ENCODE data around the gene ABHD2.

Gene ABHD2

GRCh38 chr15:89097313-89097712 lies 9.1 kb downstream of the ABHD2 start:
- DNase-seq (ENCODE audit: low read depth in 3 of 3): no peak

- no peak for DNase-seq (ENCODE audit: low read depth in 3 of 3)
Observed at GRCh38 chr15:89098281-89098680, 10.0 kb downstream of the ABHD2 start.

- no peak for DNase-seq (ENCODE audit: low read depth in 3 of 3)
Observed at GRCh38 chr15:89099968-89100367, 11.7 kb downstream of the ABHD2 start.

- no peak for DNase-seq (ENCODE audit: low read depth in 3 of 3)
Observed at GRCh38 chr15:89101302-89102193, 13.3 kb downstream of the ABHD2 start.

GRCh38 chr15:89103481-89104171 lies 15.4 kb downstream of the ABHD2 start:
- DNase-seq (ENCODE audit: low read depth in 3 of 3): no peak

GRCh38 chr15:89104172-89104564 lies 15.9 kb downstream of the ABHD2 start:
- DNase-seq (ENCODE audit: low read depth in 3 of 3): no peak

- DNase-seq (ENCODE audit: low read depth in 3 of 3): no peak
Observed at GRCh38 chr15:89105147-89105546, 16.9 kb downstream of the ABHD2 start.

GRCh38 chr15:89106200-89106599 lies 17.9 kb downstream of the ABHD2 start:
- DNase-seq (ENCODE audit: low read depth in 3 of 3): no peak

- DNase-seq (ENCODE audit: low read depth in 3 of 3): no peak
Observed at GRCh38 chr15:89107984-89108383, 19.7 kb downstream of the ABHD2 start.

- DNase-seq (ENCODE audit: low read depth in 3 of 3): no peak
Observed at GRCh38 chr15:89108835-89109234, 20.6 kb downstream of the ABHD2 start.

GRCh38 chr15:89109238-89109637 lies 21.0 kb downstream of the ABHD2 start:
- DNase-seq (ENCODE audit: low read depth in 3 of 3): no peak

GRCh38 chr15:89110060-89110459 lies 21.8 kb downstream of the ABHD2 start:
- no peak for DNase-seq (ENCODE audit: low read depth in 3 of 3)

- DNase-seq (ENCODE audit: low read depth in 3 of 3): no peak
Observed at GRCh38 chr15:89111352-89111751, 23.1 kb downstream of the ABHD2 start.

- DNase-seq (ENCODE audit: low read depth in 3 of 3): no peak
Observed at GRCh38 chr15:89111961-89112340, 23.7 kb downstream of the ABHD2 start.

GRCh38 chr15:89112341-89112971 lies 24.2 kb downstream of the ABHD2 start:
- DNase-seq (ENCODE audit: low read depth in 3 of 3): no peak

- DNase-seq (ENCODE audit: low read depth in 3 of 3): no peak
Observed at GRCh38 chr15:89113296-89114024, 25.2 kb downstream of the ABHD2 start.

GRCh38 chr15:89114990-89115389 lies 26.7 kb downstream of the ABHD2 start:
- no peak for DNase-seq (ENCODE audit: low read depth in 3 of 3)

- no peak for DNase-seq (ENCODE audit: low read depth in 3 of 3)
Observed at GRCh38 chr15:89115547-89115946, 27.3 kb downstream of the ABHD2 start.

- no peak for DNase-seq (ENCODE audit: low read depth in 3 of 3)
Observed at GRCh38 chr15:89116404-89116803, 28.1 kb downstream of the ABHD2 start.

- no peak for DNase-seq (ENCODE audit: low read depth in 3 of 3)
Observed at GRCh38 chr15:89117790-89118189, 29.5 kb downstream of the ABHD2 start.

- DNase-seq (ENCODE audit: low read depth in 3 of 3): no peak
Observed at GRCh38 chr15:89118481-89118989, 30.3 kb downstream of the ABHD2 start.

Data from stimulated activated CD4-positive, alpha-beta T cell treated with anti-CD3 and anti-CD28 coated beads, TNF-alpha, amount 100 ng/mL, for 4 hours (primary cell).